ENCODE data around the gene MED19.
"Not testable (repeated sequence)": the region's sequence is repeated elsewhere in the genome, so short reads cannot be mapped to it uniquely, and the experiment has no call there.

MED19 gene

DNA sequence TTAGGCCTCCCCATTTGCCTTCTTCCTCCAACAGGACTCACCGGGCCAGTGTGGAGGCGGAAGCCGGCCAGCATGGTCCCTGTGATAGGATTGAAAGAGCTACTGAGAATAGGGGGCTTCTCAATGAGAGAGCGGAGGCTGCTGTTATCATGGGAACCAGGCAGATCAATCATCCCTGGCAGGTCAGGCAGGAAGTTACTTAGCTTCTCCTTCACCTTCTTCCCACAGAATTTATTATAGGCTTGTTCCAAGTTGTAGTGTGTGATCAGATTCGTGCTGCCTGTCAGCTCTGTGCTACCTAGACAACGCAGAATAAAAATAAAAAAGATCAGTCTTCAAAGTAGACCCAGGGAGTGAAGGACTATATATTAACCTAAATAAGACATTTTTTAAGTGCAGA lies 7.1 kb downstream of the MED19 start:
- DNase-seq: no peak

DNA sequence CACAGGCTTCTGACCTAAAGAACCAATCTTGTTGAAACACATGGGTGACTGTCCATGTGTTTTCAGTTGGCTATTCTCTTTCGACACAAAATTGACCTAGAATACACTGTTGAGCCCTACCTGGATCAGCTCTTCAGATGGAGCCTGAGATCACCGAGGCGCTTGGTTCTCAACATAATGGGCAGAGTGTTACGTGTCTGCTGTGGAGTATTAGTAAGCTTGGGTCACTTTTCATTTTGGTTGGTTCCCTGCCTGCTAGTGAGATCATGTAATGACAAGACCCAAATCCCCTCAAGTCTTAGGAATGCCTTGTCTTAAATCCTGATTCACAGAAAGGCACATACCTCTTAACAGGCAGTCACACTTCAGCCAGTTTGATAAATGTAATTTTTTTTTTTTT lies 8.7 kb downstream of the MED19 start:
- no peak for DNase-seq

DNA sequence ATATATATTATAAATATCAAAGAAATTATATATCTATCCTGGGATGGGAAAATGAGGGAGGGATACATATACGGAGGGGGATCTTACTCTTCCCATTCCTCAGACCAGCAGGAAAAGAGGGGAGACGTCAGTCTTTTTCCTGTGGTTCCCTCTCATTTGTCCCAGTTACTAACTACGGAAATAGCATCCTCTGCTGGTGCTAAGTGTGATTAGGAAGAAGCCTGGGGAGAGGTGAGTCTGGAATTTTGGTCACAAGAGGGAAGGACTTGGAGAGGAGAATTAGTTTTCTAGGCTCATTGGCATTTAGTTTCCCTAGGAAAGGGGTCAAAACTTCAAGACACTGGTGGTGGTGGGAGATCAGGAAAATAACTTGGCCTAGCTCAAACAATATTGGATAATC lies 11.6 kb downstream of the MED19 start:
- DNase-seq: no peak

DNA sequence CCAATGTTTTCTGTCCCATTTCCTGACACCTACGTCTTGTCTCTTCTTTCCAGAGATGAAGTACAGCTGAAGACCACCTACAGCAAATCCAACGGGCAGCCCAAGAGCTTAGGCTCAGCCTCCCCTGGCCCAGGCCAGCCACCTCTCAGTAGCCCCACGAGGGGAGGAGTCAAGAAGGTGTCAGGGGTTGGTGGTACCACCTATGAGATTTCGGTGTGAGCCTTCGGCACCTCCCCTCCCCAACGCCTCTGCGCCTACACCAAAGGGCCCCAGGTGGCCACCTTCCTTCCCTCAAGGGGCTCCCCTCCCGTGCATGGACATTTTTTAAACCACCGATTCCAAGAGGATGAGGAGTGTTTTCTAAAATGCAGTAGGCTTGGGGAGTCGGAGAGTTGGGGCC lies 12.2 kb downstream of the MED19 start:
- DNase-seq: no peak

DNA sequence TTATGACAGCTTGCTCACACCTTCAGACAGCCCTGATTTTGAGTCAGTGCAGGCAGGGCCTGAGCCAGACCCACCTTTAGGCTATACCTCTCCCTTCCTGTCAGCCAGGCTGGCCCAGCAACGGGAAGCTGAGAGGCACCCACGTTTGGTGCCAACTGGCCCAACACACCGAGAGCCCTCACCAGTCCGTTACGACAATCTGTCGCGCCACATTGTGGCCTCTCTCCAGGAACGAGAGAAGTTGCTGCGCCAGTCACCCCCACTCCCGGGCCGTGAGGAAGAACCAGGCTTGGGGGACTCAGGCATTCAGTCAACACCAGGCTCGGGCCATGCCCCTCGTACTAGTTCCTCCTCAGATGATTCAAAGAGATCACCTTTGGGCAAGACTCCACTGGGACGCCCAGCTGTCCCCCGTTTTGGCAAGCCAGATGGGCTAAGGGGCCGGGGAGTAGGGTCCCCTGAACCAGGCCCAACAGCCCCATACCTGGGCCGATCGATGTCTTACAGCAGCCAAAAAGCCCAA lies 13.1 kb downstream of the MED19 start:
- no peak for DNase-seq

DNA sequence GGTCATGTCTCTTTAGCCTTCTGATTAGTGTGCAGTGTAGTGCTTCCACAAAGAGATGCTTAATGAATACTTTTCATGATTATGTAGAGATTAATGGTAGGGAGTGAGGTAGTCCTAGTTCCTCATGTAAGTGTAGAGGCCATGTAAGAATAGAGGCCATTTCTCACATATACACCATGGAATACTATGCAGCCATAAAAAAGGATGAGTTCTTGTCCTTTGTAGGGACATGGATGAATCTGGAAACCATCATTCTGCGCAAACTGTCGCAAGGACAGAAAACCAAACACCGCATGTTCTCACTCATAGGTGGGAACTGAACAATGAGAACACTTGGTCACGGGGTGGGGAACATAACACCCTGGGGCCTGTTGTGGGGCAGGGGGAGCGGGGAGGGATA lies 21.5 kb downstream of the MED19 start:
- not testable (repeated sequence) for DNase-seq

DNA sequence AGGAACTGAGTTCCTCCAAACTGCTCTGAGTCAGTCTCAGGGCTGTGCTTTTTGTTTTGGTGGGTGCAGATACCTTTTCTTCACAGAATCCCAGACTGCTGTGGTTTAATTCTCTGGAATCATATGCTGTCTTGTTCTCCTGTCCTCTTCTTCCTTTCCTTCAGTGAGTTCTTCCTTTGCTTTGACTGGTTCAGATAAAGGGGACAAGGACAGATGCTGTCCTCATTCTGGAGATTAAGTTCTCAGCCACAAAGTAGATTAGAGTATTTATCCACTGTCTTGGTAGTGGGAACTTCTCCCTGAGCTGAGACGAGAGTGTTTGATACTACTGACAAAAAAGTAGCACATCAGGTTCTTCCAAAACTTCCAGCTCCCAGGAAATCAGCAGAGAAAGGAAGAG lies 30.8 kb downstream of the MED19 start:
- DNase-seq: no peak

DNA sequence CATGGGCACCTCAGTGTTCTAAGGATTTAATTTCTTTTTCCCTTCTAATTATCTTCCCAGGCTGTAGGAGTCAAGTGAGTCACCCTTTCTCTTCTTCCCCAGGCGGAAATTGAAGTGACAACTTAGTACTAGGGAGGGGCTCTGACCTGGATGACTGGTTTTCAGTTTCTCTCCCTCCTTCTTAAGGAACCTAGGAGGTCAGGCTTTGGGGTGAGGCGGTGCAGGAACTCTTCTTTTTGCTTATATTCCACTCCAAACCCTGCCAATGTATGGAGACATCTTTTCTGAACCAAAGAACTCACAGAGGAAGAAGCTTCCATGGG lies 31.5 kb downstream of the MED19 start:
- no peak for DNase-seq

DNA sequence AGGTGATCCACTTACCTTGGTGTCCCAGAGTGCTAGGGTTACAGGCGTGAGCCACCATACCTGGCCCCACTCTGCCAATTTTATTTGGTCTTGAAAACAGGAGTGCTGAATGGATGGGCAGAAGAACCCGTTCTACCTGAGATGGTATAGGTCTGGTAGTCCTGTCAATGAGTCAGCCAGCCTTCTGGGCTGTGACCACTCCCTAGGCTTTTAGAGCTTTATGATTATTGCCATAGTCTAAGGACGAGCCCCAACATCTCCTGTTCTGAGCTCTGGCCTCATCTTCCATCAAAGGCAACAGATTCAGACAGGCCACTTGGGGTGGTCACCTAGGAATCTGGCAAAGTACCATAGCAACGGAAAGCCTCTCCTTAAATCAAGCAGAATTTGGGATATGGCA lies 32.6 kb downstream of the MED19 start:
- DNase-seq: no peak

DNA sequence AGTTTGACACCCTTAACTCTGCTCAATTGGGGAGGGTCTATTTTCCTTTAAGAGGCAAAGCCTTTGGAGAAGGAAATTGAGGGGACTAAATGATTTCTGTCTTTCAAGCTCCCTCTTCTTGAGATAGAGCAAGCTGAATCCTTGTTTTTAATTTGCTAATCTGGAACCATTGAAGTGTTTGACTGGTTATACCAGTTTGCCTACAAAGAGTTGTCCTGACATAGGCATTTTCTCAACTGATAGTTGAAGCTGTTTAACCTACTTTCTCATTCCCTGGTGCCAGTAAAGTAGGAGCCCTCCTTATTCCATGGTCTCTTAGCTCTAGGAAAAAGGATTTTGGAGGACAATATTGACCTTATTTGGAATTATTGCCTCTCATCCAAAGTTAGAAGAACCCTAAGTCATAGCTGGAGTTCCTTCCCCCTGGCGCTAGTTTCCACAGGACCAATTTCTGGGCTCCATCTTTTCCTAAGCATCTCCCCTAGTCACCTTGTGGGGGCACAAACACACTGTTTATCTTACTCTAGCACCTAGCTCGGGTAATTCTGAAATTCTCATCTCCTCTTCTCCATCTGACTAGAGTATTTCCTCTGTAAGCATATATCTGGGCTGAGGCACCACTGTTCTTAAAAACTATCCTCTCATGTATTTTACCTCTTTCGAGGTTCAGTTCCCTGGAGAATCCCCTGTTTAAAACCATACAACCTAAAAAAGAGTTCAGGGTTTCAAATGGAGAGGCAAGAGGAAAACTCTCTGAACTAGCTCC lies 36.7 kb downstream of the MED19 start:
- DNase-seq: no peak

DNA sequence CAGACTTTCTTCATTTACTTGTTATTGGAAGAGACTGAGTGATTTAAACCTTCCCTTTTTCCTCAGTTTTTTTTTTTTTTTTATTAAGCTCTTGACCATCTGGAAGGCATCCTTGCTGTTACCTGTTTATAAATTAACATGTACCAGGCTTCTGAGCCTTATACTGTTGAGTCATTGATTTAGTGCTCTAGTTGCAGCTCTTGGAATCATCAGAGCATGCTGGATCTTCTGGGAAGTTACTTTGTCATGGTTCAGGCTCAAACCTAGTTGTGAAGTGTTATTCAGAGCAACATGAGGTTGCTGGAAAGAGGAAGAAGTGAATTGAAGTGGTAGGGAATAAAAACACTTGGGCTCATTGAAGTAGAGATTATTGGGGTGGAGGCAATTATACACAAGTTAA lies 37.8 kb downstream of the MED19 start:
- no peak for DNase-seq

DNA sequence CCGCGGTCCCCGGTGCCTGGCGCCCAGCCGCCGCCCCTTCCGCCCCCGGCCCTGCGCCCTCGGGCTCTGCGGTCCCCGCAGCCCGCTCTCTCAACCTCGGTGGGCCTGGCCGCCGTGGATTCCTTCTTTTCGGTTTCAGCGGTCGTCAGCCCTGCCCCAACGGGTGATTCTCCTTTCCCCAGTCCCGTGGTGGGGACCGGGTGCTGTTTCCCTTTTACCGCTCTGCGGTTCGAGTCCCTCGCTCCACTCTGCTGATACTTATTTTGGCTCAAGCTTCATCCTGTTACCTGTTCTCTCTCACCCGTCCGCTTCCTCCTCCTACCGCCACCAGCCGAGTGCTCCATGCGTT lies 43.6 kb downstream of the MED19 start:
- no peak for DNase-seq

DNA sequence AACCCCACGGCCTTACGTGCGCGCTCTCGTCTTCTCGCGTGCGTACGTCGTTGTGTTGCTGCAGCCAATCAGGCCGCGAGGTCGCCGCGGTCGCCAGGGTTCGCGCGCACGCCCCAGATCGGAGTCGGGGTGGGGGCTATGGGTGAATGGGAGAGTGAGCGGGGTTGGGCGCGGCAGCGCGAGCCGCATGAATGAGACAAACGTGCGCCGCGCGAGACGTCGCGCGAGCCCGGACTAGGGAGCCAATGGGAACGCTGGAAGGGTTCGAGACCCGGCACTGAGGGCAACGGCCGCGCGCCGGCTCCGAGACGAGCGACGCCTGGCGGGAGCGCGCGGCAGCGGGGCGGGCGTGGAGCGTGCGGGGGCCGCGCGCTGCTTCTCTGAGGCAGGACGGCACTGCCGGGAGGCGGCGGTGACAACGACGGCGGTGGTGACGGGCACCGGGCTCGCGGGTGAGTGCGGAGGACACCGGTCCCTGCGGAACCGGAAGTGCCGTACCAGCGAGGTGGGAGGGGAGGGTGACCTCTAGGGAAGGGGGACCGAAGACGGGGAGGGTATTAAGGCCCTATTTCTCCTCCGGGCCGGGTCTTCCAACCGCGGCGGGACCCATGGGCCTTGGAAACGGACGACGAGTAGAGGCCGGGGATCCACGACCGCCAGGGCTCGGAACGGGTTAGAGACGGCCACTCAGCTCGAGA lies 44.1 kb downstream of the MED19 start, which contains the start of gene ZDHHC5:
TSS of gene ZDHHC5 (plus strand) at position 379 of the 698 bp plus-strand sequence. CDS start 4,977 bp downstream, outside the sequence.
- DNase-seq: peak; percentile 100

DNA sequence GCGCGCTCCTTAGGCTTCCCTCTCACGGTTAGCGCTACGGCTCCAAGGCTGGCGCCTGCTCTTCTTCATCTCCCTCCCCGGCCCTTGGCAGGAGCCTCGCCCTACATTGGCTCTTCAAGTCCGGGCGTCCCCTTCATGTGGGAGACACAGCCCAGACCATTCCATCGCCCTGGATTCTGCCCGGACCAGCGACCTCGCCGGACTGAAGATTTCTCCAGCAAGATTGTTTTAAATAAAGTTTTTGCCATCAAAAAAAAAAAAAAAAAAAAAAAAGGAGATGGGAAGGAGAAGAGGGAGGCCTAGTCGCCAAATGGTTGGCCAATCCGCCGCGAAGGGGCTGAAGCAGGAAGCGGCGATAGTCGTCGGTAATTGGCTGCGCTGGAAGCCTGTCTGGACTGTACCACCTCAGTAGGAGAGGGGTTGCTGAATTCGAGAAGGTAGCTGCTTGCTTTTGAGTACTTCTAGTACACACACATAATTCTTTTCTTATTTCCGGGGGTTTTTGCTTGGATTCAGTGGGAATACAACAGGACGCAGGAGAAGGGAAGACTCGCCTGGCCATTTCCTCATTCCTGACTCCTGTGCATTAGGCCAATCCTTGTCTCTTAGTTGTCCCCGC lies 44.8 kb downstream of the MED19 start:
- peak; percentile 99 for DNase-seq

DNA sequence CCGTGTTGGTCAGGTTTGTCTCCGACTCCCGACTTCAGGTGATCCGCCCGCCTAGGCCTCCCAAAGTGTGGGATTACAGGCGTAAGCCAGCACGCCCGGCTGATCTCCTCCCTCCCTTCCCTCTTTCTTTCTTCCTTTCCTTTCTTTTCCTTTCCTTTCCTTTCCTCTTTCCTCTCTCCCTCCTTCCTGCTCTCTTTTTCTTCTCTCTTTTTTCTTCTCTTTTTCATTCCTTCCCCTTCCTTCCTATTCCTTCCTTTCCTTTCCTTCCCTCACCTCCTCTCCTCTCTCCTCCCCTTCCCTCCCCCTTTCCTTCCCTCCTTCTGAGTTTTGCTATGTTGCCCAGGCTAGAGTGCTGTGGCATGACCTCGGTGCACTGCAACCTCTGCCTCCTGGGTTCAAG lies 48.0 kb downstream of the MED19 start:
- DNase-seq: no peak

DNA sequence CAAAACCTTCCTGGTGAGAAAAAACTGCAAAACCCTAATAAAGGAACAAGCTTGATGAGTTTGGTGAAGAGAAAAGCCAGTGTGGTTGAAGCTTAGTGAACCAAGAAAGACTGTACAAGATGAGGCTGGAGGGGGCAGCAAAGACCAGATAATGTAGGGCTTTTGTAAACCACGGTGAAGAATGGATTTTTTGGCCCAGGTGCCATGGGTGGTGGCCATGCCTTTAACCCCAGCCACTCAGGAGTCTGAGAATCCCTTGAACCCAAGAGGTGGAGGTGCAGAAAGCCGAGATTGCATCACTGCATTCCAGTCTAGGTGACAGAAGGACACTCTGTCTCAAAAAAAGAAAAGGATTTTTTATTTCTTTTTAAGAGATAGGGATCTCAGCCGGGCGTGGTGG lies 49.1 kb downstream of the MED19 start:
- no peak for DNase-seq

DNA sequence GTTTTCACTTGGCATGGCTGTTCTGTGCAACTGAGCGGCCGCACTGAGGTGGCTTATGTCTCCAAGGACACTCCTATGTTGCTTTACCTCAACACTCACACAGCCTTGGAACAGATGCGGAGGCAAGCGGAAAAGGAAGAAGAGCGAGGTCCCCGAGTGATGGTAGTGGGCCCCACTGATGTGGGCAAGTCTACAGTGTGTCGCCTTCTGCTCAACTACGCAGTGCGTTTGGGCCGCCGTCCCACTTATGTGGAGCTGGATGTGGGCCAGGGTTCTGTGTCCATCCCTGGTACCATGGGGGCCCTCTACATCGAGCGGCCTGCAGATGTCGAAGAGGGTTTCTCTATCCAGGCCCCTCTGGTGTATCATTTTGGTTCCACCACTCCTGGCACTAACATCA lies 52.3 kb downstream of the MED19 start:
- DNase-seq: no peak

DNA sequence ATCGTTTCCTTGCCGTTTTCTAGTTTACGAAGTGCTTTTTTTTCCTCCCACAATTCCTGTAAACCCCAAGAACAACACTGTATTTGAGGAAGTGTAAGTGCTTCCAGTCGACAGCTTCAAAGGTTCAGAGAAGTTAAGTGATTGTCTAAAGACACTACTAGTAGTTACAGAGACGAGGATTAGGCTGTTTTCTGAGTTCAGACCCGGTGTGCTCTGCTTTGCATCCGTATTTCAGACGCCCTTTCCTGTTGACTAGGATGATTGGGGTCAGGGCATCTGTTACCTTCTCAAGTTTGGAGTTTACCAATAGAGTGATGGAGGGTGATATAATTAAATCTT lies 54.0 kb downstream of the MED19 start:
- no peak for DNase-seq

DNA sequence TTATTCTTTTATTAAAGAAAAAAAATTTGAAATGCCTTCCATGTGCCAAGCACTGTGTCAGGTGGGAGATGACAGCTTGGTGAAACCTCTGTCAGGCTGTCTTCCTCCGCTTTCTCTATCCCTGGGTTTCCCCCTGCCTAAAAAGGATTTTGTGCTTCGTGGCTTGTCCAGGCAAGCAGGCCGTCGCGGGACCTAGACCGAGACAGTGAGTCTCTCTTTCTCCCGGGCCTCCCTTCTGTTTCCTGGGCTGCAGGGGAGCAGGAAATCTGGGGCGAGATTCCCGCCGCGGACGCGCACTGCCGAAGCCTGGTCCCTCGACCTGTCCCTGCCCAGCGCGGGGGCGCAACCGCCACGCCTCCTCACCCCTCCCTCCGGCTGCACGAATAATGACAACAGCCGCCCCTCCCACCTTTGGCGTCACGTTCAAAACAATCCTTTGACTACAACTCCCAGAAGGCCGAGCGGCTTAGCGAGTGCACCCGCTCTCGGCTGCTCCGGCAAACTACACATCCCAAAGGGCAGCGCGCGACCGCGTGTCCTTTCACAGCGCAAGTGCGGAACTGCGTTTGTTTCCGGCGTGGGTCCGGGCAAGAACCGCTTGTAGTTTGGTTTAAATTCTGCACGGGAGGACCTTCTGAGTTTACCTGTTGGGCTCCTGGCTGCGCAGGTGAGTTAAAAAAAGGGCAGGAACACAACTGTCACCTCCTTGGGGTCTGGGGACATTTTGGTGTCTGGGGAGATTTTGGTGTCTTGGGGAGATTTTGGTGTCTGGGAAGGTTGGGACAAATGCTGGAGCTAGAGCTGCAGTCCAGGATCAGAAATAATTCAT lies 54.6 kb downstream of the MED19 start, which contains the start of gene CLP1:
TSS of gene CLP1 (plus strand) at position 569 of the 829 bp plus-strand sequence. CDS start 1,715 bp downstream, outside the sequence.
- DNase-seq: peak; percentile 98

DNA sequence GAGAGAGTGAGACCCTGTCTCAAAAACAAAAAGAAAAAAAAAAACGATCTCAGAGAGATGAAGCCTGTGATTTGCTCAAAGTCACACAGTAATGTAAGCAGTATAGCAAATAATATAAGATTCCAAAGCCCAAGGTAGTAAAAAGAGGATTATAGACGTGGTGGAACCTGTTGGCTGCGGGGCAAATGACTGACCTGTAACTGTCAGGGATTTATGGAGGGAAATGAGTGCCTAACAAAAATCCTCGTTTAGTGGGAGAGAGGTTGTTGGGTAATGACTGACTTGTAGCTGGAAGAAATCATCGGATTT lies 55.2 kb downstream of the MED19 start:
- no peak for DNase-seq

All from fibroblast of skin of scalp (primary cell).